CD4-positive, alpha-beta T cell treated with Interleukin-6 for 4 hours (primary cell): ENCODE data around the gene ZMYND15.

Source experiments
- DNase-seq: peaks from one replicate; pipeline ENCODE4 v3.0.0-alpha.2; 2020; ENCODE audit warnings: mixed read lengths

Gene ZMYND15

GRCh38 chr17:4717791-4718190 is 21.8 kb upstream of the ZMYND15 start:
- DNase-seq, result no peak

- no peak for DNase-seq
These were observed 21.4 kb upstream of the ZMYND15 start for GRCh38 chr17:4718276-4718675.

GRCh38 chr17:4719146-4719545 is 20.5 kb upstream of the ZMYND15 start:
- no peak for DNase-seq

GRCh38 chr17:4719684-4720221 is 19.9 kb upstream of the ZMYND15 start:
- no peak for DNase-seq

- no peak for DNase-seq
These were observed 18.8 kb upstream of the ZMYND15 start for GRCh38 chr17:4720787-4721186.

GRCh38 chr17:4721203-4722135 is 18.2 kb upstream of the ZMYND15 start:
- DNase-seq, result no peak

- DNase-seq, result no peak
These were observed 16.9 kb upstream of the ZMYND15 start for GRCh38 chr17:4722678-4723240.

GRCh38 chr17:4724650-4725049 is 15.0 kb upstream of the ZMYND15 start:
- DNase-seq, result no peak

- no peak for DNase-seq
These were observed 13.9 kb upstream of the ZMYND15 start for GRCh38 chr17:4725646-4726310.

- no peak for DNase-seq
These were observed 11.5 kb upstream of the ZMYND15 start for GRCh38 chr17:4728124-4728523.

GRCh38 chr17:4733073-4733531 is 6.5 kb upstream of the ZMYND15 start:
- DNase-seq, result no peak

GRCh38 chr17:4734857-4735475 is 4.7 kb upstream of the ZMYND15 start:
- no peak for DNase-seq

- no peak for DNase-seq
These were observed 3.6 kb upstream of the ZMYND15 start for GRCh38 chr17:4735876-4736651.

GRCh38 chr17:4738136-4739121 is 1.2 kb upstream of the ZMYND15 start:
- DNase-seq, result peak; percentile 52

- no peak for DNase-seq
These were observed 355 bp downstream of the ZMYND15 start for GRCh38 chr17:4740025-4740351.

GRCh38 chr17:4740584-4740983 is 951 bp downstream of the ZMYND15 start:
- no peak for DNase-seq

- DNase-seq, result no peak
These were observed 1.9 kb downstream of the ZMYND15 start for GRCh38 chr17:4741544-4741943.

- DNase-seq, result no peak
These were observed 2.5 kb downstream of the ZMYND15 start for GRCh38 chr17:4742133-4742532.

GRCh38 chr17:4742629-4743028 is 3.0 kb downstream of the ZMYND15 start:
- no peak for DNase-seq

- no peak for DNase-seq
These were observed 3.6 kb downstream of the ZMYND15 start for GRCh38 chr17:4743216-4743615.

GRCh38 chr17:4743898-4744297 is 4.3 kb downstream of the ZMYND15 start:
- no peak for DNase-seq
